SK-N-SH treated with all-trans-retinoic acid at 6 μM for 48 hours (cell line): ENCODE measurements around the gene CEMIP.

Experiments used
- BACH2 ChIP-seq: fragments of 250-450 bp; sonication (Bioruptor Pico); IDR thresholded peaks from 2 replicates; pipeline ENCODE4 v1.9.0; 2021; ENCODE audit warnings: mild to moderate bottlenecking, borderline replicate concordance
- CSDC2 ChIP-seq: fragments of 250-450 bp; sonication (Bioruptor Pico); IDR thresholded peaks from 2 replicates; pipeline ENCODE4 v1.5.0; 2020; ENCODE audit warnings: mild to moderate bottlenecking, moderate library complexity
- CSRNP3 ChIP-seq: fragments of 250-450 bp; sonication (Bioruptor Pico); IDR thresholded peaks from 2 replicates; pipeline ENCODE4 v1.5.1; 2021; ENCODE audit warnings: mild to moderate bottlenecking, moderate library complexity
- ESRRG ChIP-seq: fragments of 250-450 bp; sonication (Bioruptor Pico); IDR thresholded peaks from 2 replicates; pipeline ENCODE4 v1.6.1; 2021; ENCODE audit warnings: mild to moderate bottlenecking
- PATZ1 ChIP-seq: fragments of 250-450 bp; sonication (Bioruptor Pico); IDR thresholded peaks from 2 replicates; pipeline ENCODE4 v1.8.0; 2020; ENCODE audit warnings: mild to moderate bottlenecking, moderate library complexity, borderline replicate concordance
- RARB ChIP-seq: fragments of 250-450 bp; sonication (Bioruptor Pico); IDR thresholded peaks from 2 replicates; pipeline ENCODE4 v1.8.0; 2021; ENCODE audit warnings: mild to moderate bottlenecking, moderate library complexity
- TOX ChIP-seq: fragments of 250-450 bp; sonication (Bioruptor Pico); IDR thresholded peaks from 2 replicates; pipeline ENCODE4 v1.8.0; 2021; ENCODE audit warnings: mild to moderate bottlenecking, moderate library complexity, borderline replicate concordance
- ZNF8 ChIP-seq: fragments of 450-650 bp; formaldehyde crosslinking; IDR thresholded peaks from 2 replicates; pipeline ENCODE4 v1.5.0; 2020; ENCODE audit warnings: mild to moderate bottlenecking, moderate library complexity

- TF ChIP-seq RARB (no peak), TOX (no peak), CSDC2 (CRISPR knock-in tag) (no peak), ESRRG (CRISPR knock-in tag) (no peak), PATZ1 (CRISPR knock-in tag) (no peak), CSRNP3 (CRISPR knock-in tag) (no peak), ZNF8 (no peak), BACH2 (CRISPR knock-in tag) (no peak)
These were observed 58.8 kb downstream of the CEMIP start for GRCh38 chr15:80838012-80838411.
